ENCODE data around the gene IQCM. TPM values are rescaled to one million over a fixed set of nuclear protein-coding genes. Genes with fewer than 3 reads are reported as not detected.

Gene IQCM
- total RNA-seq, 1 experiment from 2014 or later: not detected

DNA sequence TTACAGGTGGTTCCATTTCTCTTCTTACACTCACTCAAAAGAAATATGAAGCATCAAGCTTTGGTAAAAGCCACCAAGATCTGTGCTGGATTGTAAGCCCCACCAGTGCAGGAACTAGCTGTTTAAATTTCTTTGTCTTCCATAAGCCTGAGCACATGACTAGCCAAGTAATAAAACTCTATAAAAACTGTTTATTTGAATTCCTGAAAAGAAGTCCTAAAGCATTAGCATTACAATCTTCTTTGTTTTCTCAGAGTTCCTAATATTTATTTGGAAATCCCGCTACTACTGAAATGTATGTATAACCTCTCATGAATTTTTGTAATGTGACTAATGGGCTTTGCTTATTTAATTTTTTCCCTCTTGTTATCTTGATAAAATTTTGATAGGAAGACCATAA lies 65.9 kb downstream of the IQCM start:
- H3K4me1 ChIP-seq (ENCODE audit: control insufficient read depth, insufficient read depth, low read length): no peaks in the 10 kb centered on the region
- no peaks in the 10 kb centered on the region for H3K27me3 ChIP-seq (ENCODE audit: control insufficient read depth, insufficient read depth, low read length)
- H3K36me3 ChIP-seq (ENCODE audit: control insufficient read depth, insufficient read depth, low read length): no peaks in the 10 kb centered on the region
- ChIA-PET POLR2A (no interaction called here), CTCF (no interaction called here)
- no peak overlapping the region for H3K4me3 ChIP-seq (ENCODE audit: low read depth in 2 of 2, low read length in 2 of 2)
- TF ChIP-seq POLR2AphosphoS5 (IDR thresholded peaks at IDR 0.05; ENCODE audit: low read depth, low read length) (no peak), TCF7L2 (IDR thresholded peaks at IDR 0.05; ENCODE audit: low read depth, low read length) (no peak)
- H3K9me3 ChIP-seq (ENCODE audit: control insufficient read depth, insufficient read depth, low read depth, low read length): no peaks in the 10 kb centered on the region
- no peak for ATAC-seq
- no peak for DNase-seq (ENCODE audit: low read depth, low spot score)
- in situ Hi-C loops (cut with HindIII; ENCODE audit: low pct_unique_long_range_greater_than_20kb, low sequenced_read_pairs): no loop called here
- intact Hi-C loops (cut with micrococcal nuclease; ENCODE audit: unreplicated experiment): no loop called here
- BruUV-seq (replicated peaks): no TSS peak
- H3K27ac ChIP-seq (ENCODE audit: low read length): no peak overlapping the region

DNA sequence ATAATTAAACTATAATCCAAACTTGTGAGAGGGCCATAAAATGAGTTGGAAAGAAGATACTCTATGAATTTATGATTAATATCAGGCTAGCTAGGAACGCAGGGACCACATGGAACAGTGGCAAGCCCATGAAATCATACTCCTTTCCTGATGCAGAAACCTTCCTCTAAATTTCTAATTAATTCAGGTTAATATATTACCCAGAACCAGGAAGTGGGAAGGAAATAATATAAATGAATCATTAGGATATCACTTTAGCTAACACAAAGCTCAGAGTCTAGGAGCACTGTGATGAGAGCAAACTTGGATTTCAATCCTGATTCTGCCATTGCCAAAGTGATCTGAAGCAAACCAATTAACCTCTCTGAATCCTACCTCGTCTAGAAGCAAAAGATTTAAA lies 68.0 kb downstream of the IQCM start:
- H3K4me3 ChIP-seq (ENCODE audit: low read depth in 2 of 2, low read length in 2 of 2): no peak overlapping the region
- H3K4me1 ChIP-seq (ENCODE audit: control insufficient read depth, insufficient read depth, low read length): no peaks in the 10 kb centered on the region
- ATAC-seq: no peak
- BruUV-seq (replicated peaks): no TSS peak
- CTCF ChIA-PET: no interaction called here
- intact Hi-C loops (cut with micrococcal nuclease; ENCODE audit: unreplicated experiment) (no loop called here), in situ Hi-C loops (cut with HindIII; ENCODE audit: low pct_unique_long_range_greater_than_20kb, low sequenced_read_pairs) (no loop called here)
- no peaks in the 10 kb centered on the region for H3K27me3 ChIP-seq (ENCODE audit: control insufficient read depth, insufficient read depth, low read length)
- POLR2A ChIA-PET: no interaction called here
- no peaks in the 10 kb centered on the region for H3K36me3 ChIP-seq (ENCODE audit: control insufficient read depth, insufficient read depth, low read length)
- H3K9me3 ChIP-seq (ENCODE audit: control insufficient read depth, insufficient read depth, low read depth, low read length): no peaks in the 10 kb centered on the region
- no peak for DNase-seq (ENCODE audit: low read depth, low spot score)
- no peak overlapping the region for H3K27ac ChIP-seq (ENCODE audit: low read length)
- TF ChIP-seq SIN3A (IDR thresholded peaks at IDR 0.05; ENCODE audit: borderline replicate concordance, insufficient read depth, low read depth, low read length) (no peak), POLR2AphosphoS5 (IDR thresholded peaks at IDR 0.05; ENCODE audit: low read depth, low read length) (no peak), TCF7L2 (IDR thresholded peaks at IDR 0.05; ENCODE audit: low read depth, low read length) (no peak)
- TF ChIP-seq, protein P1, sequence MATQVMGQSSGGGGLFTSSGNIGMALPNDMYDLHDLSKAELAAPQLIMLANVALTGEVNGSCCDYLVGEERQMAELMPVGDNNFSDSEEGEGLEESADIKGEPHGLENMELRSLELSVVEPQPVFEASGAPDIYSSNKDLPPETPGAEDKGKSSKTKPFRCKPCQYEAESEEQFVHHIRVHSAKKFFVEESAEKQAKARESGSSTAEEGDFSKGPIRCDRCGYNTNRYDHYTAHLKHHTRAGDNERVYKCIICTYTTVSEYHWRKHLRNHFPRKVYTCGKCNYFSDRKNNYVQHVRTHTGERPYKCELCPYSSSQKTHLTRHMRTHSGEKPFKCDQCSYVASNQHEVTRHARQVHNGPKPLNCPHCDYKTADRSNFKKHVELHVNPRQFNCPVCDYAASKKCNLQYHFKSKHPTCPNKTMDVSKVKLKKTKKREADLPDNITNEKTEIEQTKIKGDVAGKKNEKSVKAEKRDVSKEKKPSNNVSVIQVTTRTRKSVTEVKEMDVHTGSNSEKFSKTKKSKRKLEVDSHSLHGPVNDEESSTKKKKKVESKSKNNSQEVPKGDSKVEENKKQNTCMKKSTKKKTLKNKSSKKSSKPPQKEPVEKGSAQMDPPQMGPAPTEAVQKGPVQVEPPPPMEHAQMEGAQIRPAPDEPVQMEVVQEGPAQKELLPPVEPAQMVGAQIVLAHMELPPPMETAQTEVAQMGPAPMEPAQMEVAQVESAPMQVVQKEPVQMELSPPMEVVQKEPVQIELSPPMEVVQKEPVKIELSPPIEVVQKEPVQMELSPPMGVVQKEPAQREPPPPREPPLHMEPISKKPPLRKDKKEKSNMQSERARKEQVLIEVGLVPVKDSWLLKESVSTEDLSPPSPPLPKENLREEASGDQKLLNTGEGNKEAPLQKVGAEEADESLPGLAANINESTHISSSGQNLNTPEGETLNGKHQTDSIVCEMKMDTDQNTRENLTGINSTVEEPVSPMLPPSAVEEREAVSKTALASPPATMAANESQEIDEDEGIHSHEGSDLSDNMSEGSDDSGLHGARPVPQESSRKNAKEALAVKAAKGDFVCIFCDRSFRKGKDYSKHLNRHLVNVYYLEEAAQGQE (IDR thresholded peaks at IDR 0.05; ENCODE audit: insufficient read depth in 1 of 2, low read depth in 2 of 2, low read length in 1 of 2): no peak
- TF ChIP-seq, protein P2, sequence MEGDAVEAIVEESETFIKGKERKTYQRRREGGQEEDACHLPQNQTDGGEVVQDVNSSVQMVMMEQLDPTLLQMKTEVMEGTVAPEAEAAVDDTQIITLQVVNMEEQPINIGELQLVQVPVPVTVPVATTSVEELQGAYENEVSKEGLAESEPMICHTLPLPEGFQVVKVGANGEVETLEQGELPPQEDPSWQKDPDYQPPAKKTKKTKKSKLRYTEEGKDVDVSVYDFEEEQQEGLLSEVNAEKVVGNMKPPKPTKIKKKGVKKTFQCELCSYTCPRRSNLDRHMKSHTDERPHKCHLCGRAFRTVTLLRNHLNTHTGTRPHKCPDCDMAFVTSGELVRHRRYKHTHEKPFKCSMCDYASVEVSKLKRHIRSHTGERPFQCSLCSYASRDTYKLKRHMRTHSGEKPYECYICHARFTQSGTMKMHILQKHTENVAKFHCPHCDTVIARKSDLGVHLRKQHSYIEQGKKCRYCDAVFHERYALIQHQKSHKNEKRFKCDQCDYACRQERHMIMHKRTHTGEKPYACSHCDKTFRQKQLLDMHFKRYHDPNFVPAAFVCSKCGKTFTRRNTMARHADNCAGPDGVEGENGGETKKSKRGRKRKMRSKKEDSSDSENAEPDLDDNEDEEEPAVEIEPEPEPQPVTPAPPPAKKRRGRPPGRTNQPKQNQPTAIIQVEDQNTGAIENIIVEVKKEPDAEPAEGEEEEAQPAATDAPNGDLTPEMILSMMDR (IDR thresholded peaks at IDR 0.05): no peak

DNA sequence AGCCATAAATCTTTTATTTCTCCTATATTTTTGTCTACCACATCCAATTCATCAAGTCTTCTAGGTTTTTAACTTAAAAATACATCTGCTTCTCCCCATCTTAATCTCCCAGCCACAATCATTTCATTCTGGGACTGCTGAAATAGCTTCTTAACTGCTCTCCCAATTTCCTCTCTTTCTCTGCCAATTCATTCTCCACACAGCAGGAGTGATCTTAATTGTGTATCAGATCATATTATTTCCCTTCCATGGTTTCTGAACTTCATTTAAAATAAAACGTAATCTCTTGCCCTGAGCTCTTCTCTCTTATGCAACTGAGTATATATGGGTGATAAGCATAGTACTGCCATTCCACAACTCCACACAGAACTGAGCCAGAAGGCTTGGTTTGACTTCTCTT lies 69.4 kb downstream of the IQCM start:
- Histone ChIP-seq H3K36me3 (ENCODE audit: control insufficient read depth, insufficient read depth, low read length) (no peaks in the 10 kb centered on the region), H3K27ac (ENCODE audit: low read length) (no peak overlapping the region), H3K9me3 (ENCODE audit: control insufficient read depth, insufficient read depth, low read depth, low read length) (no peaks in the 10 kb centered on the region), H3K4me1 (ENCODE audit: control insufficient read depth, insufficient read depth, low read length) (no peaks in the 10 kb centered on the region), H3K27me3 (ENCODE audit: control insufficient read depth, insufficient read depth, low read length) (no peaks in the 10 kb centered on the region), H3K4me3 (ENCODE audit: low read depth in 2 of 2, low read length in 2 of 2) (no peak overlapping the region)
- no TSS peak for BruUV-seq (replicated peaks)
- ATAC-seq (no peak), DNase-seq (ENCODE audit: low read depth, low spot score) (no peak)
- in situ Hi-C loops (cut with HindIII; ENCODE audit: low pct_unique_long_range_greater_than_20kb, low sequenced_read_pairs) (no loop called here), intact Hi-C loops (cut with micrococcal nuclease; ENCODE audit: unreplicated experiment) (no loop called here)
- ChIA-PET POLR2A (no interaction called here), CTCF (no interaction called here)
- TF ChIP-seq SIN3A (IDR thresholded peaks at IDR 0.05; ENCODE audit: borderline replicate concordance, insufficient read depth, low read depth, low read length) (no peak), TCF7L2 (IDR thresholded peaks at IDR 0.05; ENCODE audit: low read depth, low read length) (no peak), POLR2AphosphoS5 (IDR thresholded peaks at IDR 0.05; ENCODE audit: low read depth, low read length) (no peak)
- TF ChIP-seq, protein P2 (IDR thresholded peaks at IDR 0.05): no peak
- TF ChIP-seq, protein P1 (IDR thresholded peaks at IDR 0.05; ENCODE audit: insufficient read depth in 1 of 2, low read depth in 2 of 2, low read length in 1 of 2): no peak
